GM18951 (cell line): ENCODE results near the gene CDK11A.
"Not testable (repeated sequence)": the region's sequence is repeated elsewhere in the genome, so short reads cannot be mapped to it uniquely, and the experiment has no call there.

Experiments
- POLR2A ChIP-seq: IDR thresholded peaks from 4 replicates; pipeline ENCODE4 v1.6.1; 2011; ENCODE audit warnings: mild to moderate bottlenecking; ENCODE audit not compliant: insufficient read length, insufficient read depth; ENCODE audit errors: extremely low read depth
- in situ Hi-C: fragments of 300-500 bp; cut with MboI; formaldehyde crosslinking; loops from one replicate; pipeline ENCODE4 v1.12.0; 2022; ENCODE audit warnings: low sequenced_read_pairs, mixed read lengths, inconsistent platforms; ENCODE audit not compliant: unreplicated experiment

The CDK11A gene

DNA sequence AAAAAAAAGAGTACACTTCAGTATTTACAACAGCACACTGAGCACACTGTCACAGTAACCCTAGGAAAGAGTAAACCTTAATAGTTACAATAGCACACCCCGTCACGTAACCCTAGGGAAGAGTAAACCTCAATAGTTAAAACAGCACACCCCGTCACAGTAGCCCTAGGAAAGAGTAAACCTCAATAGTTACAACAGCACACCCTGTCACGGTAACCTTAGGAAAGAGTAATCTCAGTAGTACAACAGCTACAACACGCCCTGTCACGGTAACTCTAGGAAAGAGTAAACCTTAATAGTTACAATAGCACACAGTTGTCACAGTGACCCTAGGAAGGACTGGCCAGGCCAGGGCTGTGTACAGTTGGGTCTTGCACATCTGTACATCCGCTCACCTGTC is 3.0 kb downstream of the CDK11A start:
- no peak for TF ChIP-seq POLR2A
- in situ Hi-C loops: loop anchor here (5.0 kb wide), 1 partner anchor 64 kb away; the partner anchor contains the start of gene CDK11B

DNA sequence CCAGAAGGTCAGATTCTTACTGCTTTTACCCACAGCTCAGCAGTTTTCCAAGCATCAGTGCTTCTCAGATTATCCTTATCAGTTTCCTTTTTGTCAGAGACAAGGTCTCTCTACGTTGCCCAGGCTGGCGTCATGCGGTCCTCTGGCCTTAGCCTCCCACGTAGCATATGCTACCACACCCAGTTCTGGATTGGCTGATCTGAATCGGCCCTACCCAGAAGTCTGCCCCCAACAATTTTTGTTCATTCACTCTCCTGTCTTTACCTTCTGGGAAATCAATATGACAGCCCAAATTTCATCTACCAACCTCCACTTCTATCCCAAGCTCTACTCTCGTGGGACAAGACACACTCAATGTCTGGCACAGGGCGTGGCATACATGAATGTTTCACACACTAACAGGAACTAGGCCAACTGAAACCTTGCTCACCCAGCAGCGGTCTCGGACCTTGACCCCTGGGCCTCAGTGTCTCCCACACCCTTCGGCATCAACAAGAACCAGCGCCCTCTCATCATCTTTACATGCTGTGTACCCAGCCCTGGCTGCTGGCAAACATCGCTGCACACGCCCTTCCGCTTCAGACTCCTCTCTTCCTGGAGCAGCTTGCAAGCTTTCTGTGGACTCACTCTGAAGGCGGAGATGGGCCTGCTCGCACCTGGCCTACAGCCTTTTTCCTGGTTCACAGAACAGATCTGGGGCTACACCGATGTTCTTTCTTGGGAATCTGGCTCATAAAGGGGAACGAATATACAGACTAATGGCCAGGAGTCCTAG is 8.9 kb downstream of the CDK11A start:
- in situ Hi-C loops: not testable (repeated sequence)

DNA sequence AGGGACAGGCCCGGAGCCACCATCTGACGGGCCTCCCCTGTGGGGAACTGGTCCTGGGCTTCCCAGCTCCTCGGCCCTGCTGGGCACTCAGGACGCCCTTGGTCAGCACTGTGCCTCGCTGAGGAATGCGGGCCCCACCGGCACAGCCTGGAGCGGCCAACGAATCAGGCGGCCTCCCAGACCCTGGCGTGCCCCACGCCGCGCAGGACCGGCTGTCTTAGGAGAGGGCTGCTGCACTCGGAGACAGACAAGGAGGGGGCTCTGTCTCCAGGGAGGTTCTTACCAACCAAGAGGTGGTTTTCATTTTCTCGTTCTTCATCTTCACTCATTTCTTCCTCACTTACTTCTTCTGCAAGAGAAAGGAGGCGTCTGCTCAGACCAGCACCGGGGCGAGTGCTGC is 16.3 kb downstream of the CDK11A start:
- in situ Hi-C loops: not testable (repeated sequence)

DNA sequence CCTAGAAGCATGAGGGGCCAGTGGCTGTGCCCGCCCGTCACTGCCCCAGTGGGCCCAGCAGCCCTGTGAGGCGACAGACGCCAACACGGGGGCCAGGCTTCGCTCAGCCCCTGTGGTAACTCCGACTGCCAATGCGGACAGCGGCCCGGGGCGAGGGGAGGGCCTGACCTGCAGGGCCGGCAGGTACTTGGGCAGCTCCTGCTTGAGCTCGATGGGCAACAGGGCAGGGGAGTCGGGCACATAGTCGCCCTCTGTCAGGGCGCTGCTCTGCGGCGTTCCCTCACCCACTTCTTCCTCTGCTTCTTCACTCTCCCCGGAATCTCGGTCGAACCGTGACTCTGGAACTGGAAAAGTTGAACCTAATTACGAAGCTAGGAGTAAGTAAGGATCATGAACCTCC is 16.9 kb downstream of the CDK11A start:
- in situ Hi-C loops: not testable (repeated sequence)

DNA sequence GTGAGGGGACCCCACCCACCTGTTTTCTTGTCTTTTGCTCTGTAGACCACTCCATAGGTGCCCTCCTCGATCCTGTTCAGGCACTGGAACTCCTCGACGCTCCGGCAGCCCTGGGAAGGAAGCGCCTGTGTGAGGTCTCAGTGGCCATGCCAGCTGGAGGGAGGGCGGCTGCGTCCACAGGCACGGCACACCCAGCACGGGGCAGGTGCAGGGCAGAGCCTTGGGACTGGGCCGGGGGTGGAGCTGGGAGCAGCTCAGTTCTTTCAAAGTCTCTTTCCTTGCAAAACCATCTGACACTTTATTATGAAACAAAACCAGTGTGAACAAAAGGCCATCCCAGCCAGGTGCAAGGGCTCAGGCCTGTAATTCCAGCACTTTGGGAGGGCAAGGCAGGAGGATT is 18.5 kb downstream of the CDK11A start:
- in situ Hi-C loops: not testable (repeated sequence)

DNA sequence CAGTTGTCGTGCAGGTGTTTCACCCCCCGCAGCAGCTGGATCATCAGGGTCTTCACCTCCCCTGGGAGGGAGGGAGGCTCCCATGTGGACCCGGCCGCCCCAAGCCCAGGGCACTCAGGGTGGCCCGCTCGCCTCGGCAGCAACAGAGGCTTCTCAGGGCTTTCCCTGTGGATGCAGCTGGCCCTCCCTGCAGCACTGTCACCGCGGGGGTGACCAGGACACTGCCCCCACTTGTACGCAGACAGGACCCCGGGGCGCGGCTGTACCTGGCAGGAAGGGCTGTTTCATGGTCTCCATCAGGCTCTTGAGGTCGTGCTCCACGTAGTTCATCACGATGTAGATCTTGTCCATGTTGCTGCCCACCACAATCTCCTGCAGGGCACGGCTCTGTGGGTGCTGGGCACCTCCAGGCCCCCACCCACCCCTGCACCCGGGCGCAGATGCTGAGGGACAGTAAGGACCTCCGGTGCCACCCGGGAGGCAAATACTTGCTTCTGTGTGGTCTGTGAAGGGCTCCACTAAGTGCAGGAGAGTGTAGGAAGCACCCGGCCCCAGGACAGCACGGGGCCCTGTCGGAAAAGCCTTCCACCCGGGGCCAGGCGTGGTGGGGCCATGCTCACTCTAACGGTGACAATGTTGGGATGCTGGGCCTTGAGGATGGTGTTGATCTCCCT is 19.7 kb downstream of the CDK11A start:
- in situ Hi-C loops: not testable (repeated sequence)

DNA sequence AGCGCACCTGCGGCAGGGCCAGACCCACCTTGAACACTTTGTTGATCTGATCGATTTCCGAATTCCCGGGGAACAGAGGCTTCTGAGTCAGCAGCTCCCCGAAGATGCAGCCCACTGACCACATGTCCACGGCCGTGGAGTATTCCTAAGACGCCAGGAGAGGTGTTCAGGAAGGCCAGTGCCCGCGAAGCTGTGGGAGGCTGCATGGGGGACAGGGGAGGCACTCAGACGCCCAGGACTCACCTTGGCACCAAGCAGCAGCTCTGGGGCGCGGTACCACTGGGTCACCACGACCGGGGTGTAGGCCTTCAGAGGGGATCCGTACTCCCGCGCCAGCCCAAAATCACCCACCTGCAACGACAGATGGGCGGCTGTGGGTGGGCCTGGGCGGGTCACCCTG is 20.4 kb downstream of the CDK11A start:
- in situ Hi-C loops: no loop called here
- TF ChIP-seq POLR2A: no peak

DNA sequence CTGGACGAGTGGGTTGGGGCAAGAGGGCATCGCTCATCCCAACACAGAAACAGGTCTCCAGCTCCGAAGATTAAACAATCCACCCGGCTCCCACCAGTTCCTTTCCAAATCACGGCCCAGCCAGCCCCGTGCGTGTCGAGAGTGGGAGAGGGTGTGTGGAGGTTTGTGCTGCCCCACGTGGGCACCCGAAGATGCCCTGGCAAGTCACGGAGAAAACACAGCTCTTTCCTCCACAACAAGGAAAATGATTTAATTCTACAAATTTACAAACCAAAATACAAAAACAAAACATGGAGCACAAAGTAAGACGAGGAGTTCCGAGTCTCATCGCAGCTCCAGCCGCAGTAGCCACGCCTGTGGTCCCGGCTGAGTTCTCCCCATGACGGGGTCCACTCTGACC is 21.7 kb downstream of the CDK11A start:
- in situ Hi-C loops: not testable (repeated sequence)

DNA sequence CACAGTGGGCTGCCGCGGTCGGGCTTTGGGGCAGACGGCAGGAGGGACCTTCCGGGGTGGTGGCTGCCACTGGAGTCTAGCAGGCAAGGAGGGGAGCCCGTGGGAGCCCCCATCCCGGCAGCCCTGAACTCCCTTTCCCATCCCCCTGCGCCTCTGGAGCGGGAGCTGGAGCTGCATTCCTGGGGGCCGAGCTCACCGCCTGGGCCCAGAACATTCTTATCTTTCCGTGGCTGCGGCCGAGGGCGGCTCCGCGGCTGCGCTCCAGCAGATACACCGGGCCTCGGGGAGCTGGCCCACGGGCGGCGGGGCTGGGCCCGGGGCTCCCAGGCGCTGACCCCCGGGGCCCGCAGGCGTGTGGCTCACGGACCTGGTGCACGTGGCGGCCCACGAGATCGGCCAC is 23.6 kb downstream of the CDK11A start:
- in situ Hi-C loops: not testable (repeated sequence)

DNA sequence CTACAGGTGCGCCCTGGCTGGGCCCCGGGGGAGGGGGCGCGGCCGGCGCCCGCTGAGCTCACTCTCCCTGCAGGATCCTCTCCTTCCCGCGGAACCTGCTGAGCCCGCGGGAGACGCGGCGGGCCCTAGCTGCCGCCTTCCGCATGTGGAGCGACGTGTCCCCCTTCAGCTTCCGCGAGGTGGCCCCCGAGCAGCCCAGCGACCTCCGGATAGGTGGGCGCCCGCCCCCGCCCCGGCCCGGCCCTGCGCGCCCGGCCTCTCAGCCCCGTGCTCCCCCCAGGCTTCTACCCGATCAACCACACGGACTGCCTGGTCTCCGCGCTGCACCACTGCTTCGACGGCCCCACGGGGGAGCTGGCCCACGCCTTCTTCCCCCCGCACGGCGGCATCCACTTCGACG is 24.1 kb downstream of the CDK11A start:
- in situ Hi-C loops: not testable (repeated sequence)

DNA sequence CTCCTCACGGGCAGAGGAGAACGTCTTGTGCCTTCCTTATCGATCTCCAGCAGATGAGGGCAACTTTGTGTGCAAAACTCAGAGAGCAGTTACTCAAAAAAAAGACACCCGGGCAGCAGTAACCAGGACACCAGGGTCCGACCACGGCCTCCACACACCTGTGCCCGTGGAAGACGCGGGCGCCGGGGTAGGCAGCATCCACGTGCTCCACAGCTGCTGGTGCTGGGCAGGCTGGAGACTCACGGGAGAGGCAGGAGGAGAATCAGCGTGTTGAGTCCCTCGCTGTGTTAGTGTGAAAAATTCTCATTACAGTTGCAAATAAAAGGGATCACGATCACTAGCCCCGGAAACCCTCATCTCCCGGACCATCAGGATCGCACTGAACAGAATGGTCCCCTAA is 25.1 kb downstream of the CDK11A start:
- in situ Hi-C loops: not testable (repeated sequence)

DNA sequence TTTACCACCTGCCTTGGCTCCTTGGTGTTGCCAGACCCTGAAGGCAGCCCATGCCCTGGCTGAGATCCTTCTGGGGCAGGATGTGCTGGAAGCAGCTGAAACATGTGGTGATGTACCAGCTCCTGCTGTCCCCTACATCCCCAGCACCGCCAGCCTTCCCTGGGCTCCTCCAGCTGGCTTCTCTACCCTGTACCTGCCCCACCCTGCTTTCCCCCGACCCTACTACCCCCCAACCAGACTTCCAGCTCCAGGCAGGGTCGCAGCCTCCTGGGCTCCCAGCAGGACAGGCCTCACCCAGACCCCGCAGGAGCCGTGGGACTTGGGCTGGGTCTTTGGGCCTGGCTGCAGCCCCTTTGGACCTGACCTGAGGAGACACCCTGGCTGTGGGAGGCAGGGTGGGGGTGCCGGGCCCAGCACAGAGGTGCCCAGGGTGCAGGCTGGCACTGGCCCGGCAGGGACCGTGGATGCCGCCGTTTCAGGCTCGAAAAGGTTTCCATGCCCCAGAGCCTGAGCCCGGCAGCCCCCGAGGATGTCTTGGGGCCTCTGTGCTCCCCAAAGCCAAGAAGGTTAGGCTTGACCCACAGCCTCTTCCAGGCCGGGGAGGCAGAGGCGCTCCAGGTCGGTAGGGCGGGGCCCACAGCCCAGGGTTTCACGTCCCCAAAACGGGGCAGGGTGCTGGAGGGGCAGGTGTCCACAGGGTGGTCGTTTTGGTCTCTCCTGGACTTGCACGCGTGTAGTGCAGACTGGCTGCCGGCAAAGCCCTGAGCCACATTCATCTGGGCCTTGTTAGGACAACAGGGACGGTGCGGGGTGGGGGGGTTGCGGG is 26.6 kb downstream of the CDK11A start:
- in situ Hi-C loops: not testable (repeated sequence)

DNA sequence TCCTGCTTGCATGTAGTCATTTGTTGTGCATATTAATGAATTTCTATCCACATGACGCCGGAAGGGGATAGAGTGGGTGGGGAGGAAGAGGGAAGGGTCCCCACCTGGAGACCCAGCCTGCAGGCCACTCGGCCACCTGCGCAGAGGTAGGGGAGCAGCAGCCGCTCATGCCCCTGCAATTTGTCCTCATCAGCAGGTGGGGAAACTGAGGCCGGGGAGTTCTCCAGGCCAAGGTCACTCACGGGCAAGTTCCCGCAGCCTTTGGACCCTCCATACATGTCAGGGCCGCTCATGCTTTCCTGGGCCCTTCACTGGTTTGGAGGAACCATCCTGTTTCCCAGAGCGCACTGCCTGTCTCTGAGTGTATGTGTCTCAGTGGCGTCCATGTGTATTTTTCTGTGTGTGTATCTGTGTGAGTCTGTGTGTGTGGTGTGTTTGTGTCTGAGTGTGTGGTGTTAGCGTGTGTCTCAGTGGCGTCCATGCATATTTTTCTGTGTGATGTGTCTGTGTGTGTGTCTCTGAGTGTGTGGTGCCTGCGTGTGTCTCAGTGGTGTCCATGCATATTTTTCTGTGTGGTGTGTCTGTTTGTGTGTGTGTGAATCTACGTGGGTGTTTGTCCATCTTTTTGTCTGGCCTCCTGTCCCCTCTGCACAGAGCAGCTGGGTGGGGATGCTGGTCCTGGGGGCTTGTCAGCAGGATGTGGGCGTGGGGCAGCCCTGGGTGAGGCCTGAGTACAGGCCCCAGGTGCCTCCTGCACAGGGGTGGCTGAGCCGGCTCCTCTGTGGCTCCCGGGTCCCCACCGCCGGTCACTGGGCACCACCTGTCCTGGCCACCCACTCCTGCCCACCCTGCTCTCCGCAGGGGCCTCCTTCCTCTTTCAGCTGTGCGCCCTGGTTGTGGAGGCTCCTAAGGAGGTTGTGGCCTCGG is 27.5 kb downstream of the CDK11A start:
- in situ Hi-C loops: not testable (repeated sequence)

DNA sequence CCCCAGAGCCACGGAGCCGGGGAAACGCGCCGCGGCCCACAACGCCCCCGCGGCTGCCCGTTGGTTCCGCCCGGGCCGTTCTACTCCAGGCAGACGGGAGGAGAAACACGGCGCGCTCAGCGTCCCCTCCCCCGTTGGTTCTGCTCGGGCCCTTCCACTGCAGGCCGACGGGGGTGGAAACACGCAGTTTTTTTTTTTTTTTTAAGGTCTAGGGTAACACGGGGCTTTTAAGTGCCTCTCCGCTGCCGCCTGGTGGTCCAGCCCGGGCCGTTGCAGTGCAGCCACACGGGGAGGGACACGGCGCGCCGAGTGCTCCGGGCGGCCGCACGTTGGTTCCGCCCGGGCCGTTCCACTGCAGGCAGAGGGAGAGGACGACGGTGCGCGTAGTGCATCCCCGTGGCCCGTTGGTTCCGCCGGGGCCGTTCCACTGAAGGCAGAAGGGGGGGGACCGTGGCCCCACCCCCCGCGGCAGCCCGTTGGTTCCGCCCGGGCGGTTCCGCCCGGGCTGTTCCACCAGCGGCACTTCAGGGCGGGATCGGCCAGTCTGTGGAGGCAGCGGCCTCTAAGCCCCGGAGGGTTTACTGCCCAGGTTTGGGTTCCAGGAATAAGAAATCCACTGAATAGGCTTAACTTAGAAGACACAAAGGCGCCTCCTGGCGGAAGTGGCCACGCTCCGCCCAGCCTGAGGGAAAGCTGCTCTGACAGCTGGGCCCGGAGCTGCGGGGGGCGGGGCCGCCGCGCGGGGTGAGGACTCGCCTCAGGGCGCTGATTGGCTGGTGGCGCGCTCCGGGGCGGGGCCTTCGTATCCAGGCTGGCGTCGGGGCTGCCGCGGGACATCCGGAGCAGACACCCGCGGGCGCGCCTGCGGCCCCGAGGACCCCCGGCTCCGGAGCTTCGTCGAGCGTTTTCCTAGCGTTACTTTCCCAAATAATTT is 31.2 kb downstream of the CDK11A start, which contains the start of gene SLC35E2B:
SLC35E2B (minus strand) TSS at position 82 of the 934 bp plus-strand sequence. CDS start 16,096 bp downstream, outside the sequence.
- in situ Hi-C loops: not testable (repeated sequence)
